K562 (cell line): ENCODE results near the gene ZNF668. TPM values are rescaled to one million over a fixed set of nuclear protein-coding genes. Genes with fewer than 3 reads are reported as not detected.
A peak's percentile ranks its signal among the peaks of the same experiment; 100 is the strongest.

Experiments used
- ATAC-seq: fragments of 200-7000 bp; cut with Tn5 transposase; 3 replicates; pipeline ENCODE4 v1.9.1; 2020; ENCODE audit warnings: moderate library complexity
- BruUV-seq: library from RNA; stranded (reverse); fragments of 400-500 nt; replicated peaks from 2 replicates; lab custom pipeline; 2021; lab: Mats Ljungman, UMichigan
- CTCF ChIA-PET: fragments of 300-600 bp; formaldehyde crosslinking; extraction: SDS; loops from one replicate; lab custom pipeline; 2021; ENCODE audit warnings: low intra/inter-chr PET ratio; lab: Yijun Ruan, JAX
- POLR2A ChIA-PET: fragments of 300-600, 350-650 bp; sonication (Branson Sonifier 250); formaldehyde crosslinking; extraction: SDS; loops from one replicate; lab custom pipeline; 2021; ENCODE audit warnings: antibody characterized with exemption, inconsistent platforms; lab: Yijun Ruan, JAX
- DNase-seq, 4 experiments: peaks; one replicate each; pipeline versions ENCODE4 v3.0.0 to v3.0.0-alpha.2; 2011 to 2018; ENCODE audit warnings: low spot score in 3 of 4, mixed read lengths in 3 of 4; ENCODE audit errors: extremely low read depth in 1 of 4
- FAIRE-seq: peaks from 2 replicates; lab custom pipeline; 2011; peaks lifted over from hg19 to GRCh38; lab: Jason Lieb, UNC
- H2AFZ ChIP-seq: 2 replicates; pipeline ENCODE4 v1.6.0; 2011; ENCODE audit warnings: low read depth, low read length, control low read depth, inconsistent platforms
- H3K27ac ChIP-seq: fragments of 200-600 bp; 3 replicates; pipeline ENCODE4 v1.8.0; 2011; ENCODE audit warnings: low read depth, mild to moderate bottlenecking, control low read depth, inconsistent platforms, low read length, moderate library complexity, mixed read lengths; ENCODE audit errors: extremely low read depth
- H3K27me3 ChIP-seq, 2 experiments: fragments of 300-600 bp in 1 of 2; 2 replicates in 1 of 2; 3 replicates in 1 of 2; pipeline versions ENCODE4 v1.6.0 to v1.8.0; 2011; ENCODE audit warnings: inconsistent platforms in 2 of 2, low read length in 2 of 2, mild to moderate bottlenecking in 1 of 2, mixed read lengths in 1 of 2, moderate library complexity in 1 of 2; ENCODE audit not compliant: control insufficient read depth in 2 of 2, insufficient read depth in 2 of 2
- H3K36me3 ChIP-seq: fragments of 300-600 bp; 3 replicates; pipeline ENCODE4 v1.8.0; 2011; ENCODE audit warnings: mild to moderate bottlenecking, low read length, inconsistent platforms; ENCODE audit not compliant: control insufficient read depth, insufficient read depth
- H3K4me1 ChIP-seq, 2 experiments: fragments of 200-600 bp in 1 of 2; replicated peaks in 1 of 2; 2 replicates in 1 of 2; 3 replicates in 1 of 2; pipeline versions ENCODE4 v1.5.1 to v1.8.0; 2011; ENCODE audit warnings: inconsistent platforms in 2 of 2, low read length in 2 of 2, mild to moderate bottlenecking in 1 of 2, mixed read lengths in 1 of 2, moderate library complexity in 1 of 2; ENCODE audit not compliant: control insufficient read depth in 2 of 2, insufficient read depth in 2 of 2
- H3K4me2 ChIP-seq: 2 replicates; pipeline ENCODE4 v1.6.1; 2011; ENCODE audit warnings: low read length, control low read depth, inconsistent platforms, mixed read lengths; ENCODE audit not compliant: insufficient read depth
- H3K4me3 ChIP-seq: fragments of 200-600 bp; sonication (generic), shearing (Covaris generic); 2 replicates; pipeline ENCODE4 v1.5.1; 2016; ENCODE audit warnings: control low read depth, inconsistent platforms
- H3K79me2 ChIP-seq: fragments of 200-600 bp; 3 replicates; pipeline ENCODE4 v1.8.0; 2011; ENCODE audit warnings: low read length, inconsistent platforms; ENCODE audit not compliant: control insufficient read depth, insufficient read depth
- H3K9ac ChIP-seq, 2 experiments: 2 replicates each; pipeline versions ENCODE4 v1.6.0 to v1.6.1; 2011; ENCODE audit warnings: low read depth in 2 of 2, low read length in 2 of 2, control low read depth in 1 of 2, inconsistent platforms in 1 of 2, mild to moderate bottlenecking in 1 of 2, mixed read lengths in 1 of 2; ENCODE audit not compliant: insufficient read depth in 1 of 2
- H3K9me1 ChIP-seq: one replicate; pipeline ENCODE4 v1.6.0; 2011; ENCODE audit warnings: inconsistent platforms, mild to moderate bottlenecking, low read length, moderate library complexity; ENCODE audit not compliant: control insufficient read depth, insufficient read depth
- H3K9me3 ChIP-seq: replicated peaks from 2 replicates; pipeline ENCODE4 v1.5.1; 2011; ENCODE audit warnings: low read depth, low read length, inconsistent platforms; ENCODE audit not compliant: control insufficient read depth, insufficient read depth
- H4K20me1 ChIP-seq: replicated peaks from 2 replicates; pipeline ENCODE4 v1.6.1; 2011; ENCODE audit warnings: low read length, inconsistent platforms, mixed read lengths; ENCODE audit not compliant: control insufficient read depth, insufficient read depth
- CEBPG ChIP-seq, 3 experiments: fragments of 200-800 bp in 1 of 3; sonication (Bioruptor generic) in 1 of 3; sonication (generic) in 1 of 3; formaldehyde crosslinking in 1 of 3; IDR thresholded peaks in 2 of 3; conservative IDR thresholded peaks in 1 of 3; 2 replicates each; pipeline versions ENCODE4 v1.6.1 to v1.8.0; 2016 to 2022; ENCODE audit warnings: missing compliant biosample characterization in 2 of 3, missing genetic modification characterization in 2 of 3, mild to moderate bottlenecking in 1 of 3, missing genetic modification reagents in 1 of 3
- E2F3 ChIP-seq: fragments of 250-450 bp; sonication (Bioruptor Pico); IDR thresholded peaks from 2 replicates; pipeline ENCODE4 v1.4.0; 2020; ENCODE audit warnings: mild to moderate bottlenecking
- E2F8 ChIP-seq: fragments of 450-650 bp; IDR thresholded peaks from 2 replicates; pipeline ENCODE4 v1.7.1; 2018; ENCODE audit warnings: mild to moderate bottlenecking, low read depth; ENCODE audit not compliant: partially characterized antibody
- JUN ChIP-seq, 2 experiments: sonication (generic) in 1 of 2; formaldehyde crosslinking in 1 of 2; IDR thresholded peaks; 2 replicates each; pipeline versions ENCODE4 v1.6.1 to v1.8.0; 2012 to 2022; ENCODE audit warnings: borderline replicate concordance in 2 of 2, mild to moderate bottlenecking in 2 of 2, improper control_type of control experiment in 1 of 2, low read depth in 1 of 2, low read length in 1 of 2, missing genetic modification reagents in 1 of 2
- LEF1 ChIP-seq: fragments of 450-650 bp; IDR thresholded peaks from 2 replicates; pipeline ENCODE4 v1.6.1; 2016; ENCODE audit warnings: mild to moderate bottlenecking
- MYBL2 ChIP-seq, 2 experiments: fragments of 450-650 bp in 1 of 2; sonication (generic) in 1 of 2; formaldehyde crosslinking in 1 of 2; IDR thresholded peaks; 2 replicates each; pipeline versions ENCODE4 v1.6.1 to v1.8.1; 2017 to 2022; ENCODE audit warnings: borderline replicate concordance in 1 of 2, inconsistent platforms in 1 of 2, low read depth in 1 of 2, mild to moderate bottlenecking in 1 of 2, missing genetic modification reagents in 1 of 2, moderate library complexity in 1 of 2
- NUFIP1 ChIP-seq: fragments of 450-650 bp; IDR thresholded peaks from 2 replicates; pipeline ENCODE4 v1.6.1; 2018; ENCODE audit not compliant: partially characterized antibody
- RBM25 ChIP-seq: fragments of 200-400 bp; formaldehyde crosslinking; IDR thresholded peaks from 2 replicates; pipeline ENCODE4 v1.6.1; 2018; ENCODE audit warnings: low read length, low read depth, moderate library complexity; ENCODE audit not compliant: severe bottlenecking
- RFX7 ChIP-seq: fragments of 250-450 bp; sonication (Bioruptor Pico); IDR thresholded peaks from 2 replicates; pipeline ENCODE4 v1.5.1; 2021; ENCODE audit warnings: mild to moderate bottlenecking
- SRSF3 ChIP-seq: fragments of 200-400 bp; formaldehyde crosslinking; IDR thresholded peaks from 2 replicates; pipeline ENCODE4 v1.6.1; 2016; ENCODE audit warnings: mild to moderate bottlenecking, low read length, moderate library complexity; ENCODE audit not compliant: insufficient read depth
- TAF9B ChIP-seq: fragments of 450-650 bp; IDR thresholded peaks from 2 replicates; pipeline ENCODE4 v1.6.1; 2018; ENCODE audit warnings: mild to moderate bottlenecking; ENCODE audit not compliant: partially characterized antibody
- TBL1XR1 ChIP-seq, 2 experiments: IDR thresholded peaks; 2 replicates each; pipeline ENCODE4 v1.6.1; 2012; ENCODE audit warnings: improper control_type of control experiment in 2 of 2, low read length in 2 of 2, mild to moderate bottlenecking in 1 of 2
- ZNF121 ChIP-seq: sonication (generic); formaldehyde crosslinking; conservative IDR thresholded peaks from 2 replicates; pipeline ENCODE4 v1.8.0; 2022; ENCODE audit warnings: missing genetic modification reagents
- ZNF175 ChIP-seq: fragments of 200-800 bp; sonication (Bioruptor generic); IDR thresholded peaks from 2 replicates; pipeline ENCODE4 v1.6.1; 2016; ENCODE audit warnings: low read depth, mild to moderate bottlenecking, missing genetic modification characterization, missing compliant biosample characterization
- ZNF232 ChIP-seq: sonication (generic); formaldehyde crosslinking; IDR thresholded peaks from 2 replicates; pipeline ENCODE4 v1.8.0; 2022; ENCODE audit warnings: mild to moderate bottlenecking, missing genetic modification reagents
- ZNF551 ChIP-seq: fragments of 250-450 bp; sonication (Bioruptor Pico); IDR thresholded peaks from 2 replicates; pipeline ENCODE4 v1.5.0; 2021; ENCODE audit warnings: mild to moderate bottlenecking, moderate library complexity
- ZNF764 ChIP-seq: fragments of 250-450 bp; sonication (Bioruptor Pico); IDR thresholded peaks from 2 replicates; pipeline ENCODE4 v1.4.0; 2020; ENCODE audit warnings: low read depth, mild to moderate bottlenecking, moderate library complexity
- WGBS: fragments of 100-300 bp; shearing (Covaris generic); methylation state at CpG from one replicate; pipeline ENCODE4 v1.1.6; 2016; ENCODE audit warnings: low coverage, mixed read lengths; ENCODE audit not compliant: insufficient coverage; ENCODE audit errors: missing lambda C conversion rate; 5-methylcytosine and 5-hydroxymethylcytosine counted together
- in situ Hi-C: fragments of 300-500 bp; cut with MboI; formaldehyde crosslinking; loops from 4 replicates; pipeline ENCODE4 v1.15.0; 2018; ENCODE audit warnings: inconsistent platforms, mixed read lengths
- intact Hi-C: fragments of 100-400 bp; cut with micrococcal nuclease; formaldehyde crosslinking; loops from 2 replicates; pipeline ENCODE4 v1.14.2; 2022
- polyA plus RNA-seq, 8 experiments: library from polyadenylated mRNA; depleted of rRNA in 4 of 8; stranded (reverse) in 5 of 8; unstranded in 3 of 8; fragments of >200 nt; fragmentation: Nextera tagmentation in 2 of 8; fragmentation: Illumina TruSeq in 1 of 8; extraction: Ambion mirVana in 2 of 8; extraction: Trizol in 1 of 8; gene quantifications; 2 replicates each; pipeline versions ENCODE4 v1.2.1 to v1.2.3, GENCODE V29; 2011 to 2014; ENCODE audit warnings: inconsistent platforms in 1 of 8, missing spikeins in 1 of 8
- total RNA-seq, 7 experiments: library from RNA; depleted of rRNA in 6 of 7; stranded (reverse); fragments of >200 nt in 6 of 7; fragmentation: Illumina TruSeq in 2 of 7; extraction: Trizol in 2 of 7; gene quantifications; 2 replicates each; pipeline versions ENCODE4 v1.2.1 to v1.2.3, GENCODE V29; 2011 to 2021; ENCODE audit warnings: low replicate concordance in 1 of 7

The ZNF668 gene
- total and polyA plus RNA-seq, 9 of the 15 experiments (the other 6 are each of a cell fraction or from before 2014, with no cell fraction given) = 0.04 to 15.3 (median 3.8) TPM; not detected in 1

GRCh38 chr16:31109622-31110021 is 35.6 kb upstream of the ZNF668 start:
- POLR2A ChIA-PET = interaction anchor here (0.7 kb wide), 1 partner anchor 8 kb away, joined by 3 read pairs; the partner anchor contains the start of gene KAT8
- no peak overlapping the region for H3K4me2 ChIP-seq
- peaks cover 46% of the 10 kb centered on the region; the same call in 2 of the 3 replicates for H3K36me3 ChIP-seq
- no peak overlapping the region for H3K4me3 ChIP-seq
- H3K27ac ChIP-seq = no peak overlapping the region
- H3K4me1 ChIP-seq = peaks cover 8 to 36% of the 10 kb centered on the region in 2 experiments
- H2AFZ ChIP-seq = no peak overlapping the region
- no peak for ATAC-seq
- no peak for DNase-seq
- peaks cover 13% of the 10 kb centered on the region for H3K79me2 ChIP-seq
- CTCF ChIA-PET = no interaction called here
- no peaks in the 10 kb centered on the region; the same call in 1 of the 2 replicates for H4K20me1 ChIP-seq
- FAIRE-seq = no peak
- in situ Hi-C loops = no loop called here
- TF ChIP-seq E2F3 (CRISPR knock-in tag) = no peak
- TF ChIP-seq MYBL2 (IDR thresholded peaks at IDR 0.05; ENCODE audit: low read depth) = no peak
- no peak for TF ChIP-seq MYBL2 (CRISPR knock-in tag; IDR thresholded peaks at IDR 0.05; ENCODE audit: borderline replicate concordance)
- no peak for TF ChIP-seq RFX7 (CRISPR knock-in tag)
- TF ChIP-seq ZNF121 (CRISPR knock-in tag) = no peak
- no peak for TF ChIP-seq ZNF232 (CRISPR knock-in tag)
- TF ChIP-seq ZNF175 = no peak
- no peak for TF ChIP-seq JUN (IDR thresholded peaks at IDR 0.05; ENCODE audit: borderline replicate concordance, low read depth, low read length)
- TF ChIP-seq JUN (CRISPR knock-in tag; IDR thresholded peaks at IDR 0.05; ENCODE audit: borderline replicate concordance) = no peak
- TF ChIP-seq NUFIP1 = no peak
- no peak for TF ChIP-seq LEF1
- TF ChIP-seq SRSF3 = no peak
- TF ChIP-seq ZNF551 (CRISPR knock-in tag) = no peak
- TF ChIP-seq TBL1XR1 (IDR thresholded peaks at IDR 0.05; ENCODE audit: low read length in 2 of 2) = no peak
- no peak for TF ChIP-seq E2F8
- no peak for TF ChIP-seq RBM25
- TF ChIP-seq ZNF764 (CRISPR knock-in tag) = no peak
- TF ChIP-seq CEBPG (CRISPR knock-in tag; IDR thresholded peaks at IDR 0.05) = no peak
- no peak for TF ChIP-seq CEBPG (tag; conservative IDR thresholded peaks at IDR 0.05 in 1 of 2, IDR thresholded peaks at IDR 0.05 in 1 of 2)
- no peak for TF ChIP-seq TAF9B
- H3K9ac ChIP-seq = peak overlapping the region in 1 of 2 experiments; percentile 36; a peak in 2 of 4 replicates
- BruUV-seq = no TSS peak
- intact Hi-C loops = loop anchor here (5.0 kb wide), 1 partner anchor 33 kb away; no protein-coding TSS in a partner anchor
- H3K27me3 ChIP-seq = no peaks in the 10 kb centered on the region
- H3K9me1 ChIP-seq = no peaks in the 10 kb centered on the region
- H3K9me3 ChIP-seq = no peaks in the 10 kb centered on the region
- 85% methylated on average over 11 of the region's 12 CpGs for WGBS
